HepG2 (cell line): ENCODE results near the gene FXYD4. TPM values are rescaled to one million over a fixed set of nuclear protein-coding genes. Genes with fewer than 3 reads are reported as not detected.

Source experiments
- CBFB ChIP-seq: sonication (generic); formaldehyde crosslinking; IDR thresholded peaks from 2 replicates; pipeline ENCODE4 v1.4.0; 2020; ENCODE audit warnings: missing genetic modification reagents
- GLI4 ChIP-seq: sonication (generic); formaldehyde crosslinking; IDR thresholded peaks from 2 replicates; pipeline ENCODE4 v1.5.1; 2020; ENCODE audit warnings: missing genetic modification reagents, mild to moderate bottlenecking, moderate library complexity, borderline replicate concordance
- HNRNPK ChIP-seq: fragments of 200-400 bp; formaldehyde crosslinking; IDR thresholded peaks from 2 replicates; pipeline ENCODE4 v1.6.1; 2018; ENCODE audit warnings: low read length, low read depth, moderate library complexity, mild to moderate bottlenecking; ENCODE audit not compliant: poor library complexity, severe bottlenecking
- MEIS2 ChIP-seq: sonication (generic); formaldehyde crosslinking; IDR thresholded peaks from 2 replicates; pipeline ENCODE4 v1.9.0; 2021; ENCODE audit warnings: mild to moderate bottlenecking, missing genetic modification reagents
- NCOA2 ChIP-seq: sonication (generic); formaldehyde crosslinking; IDR thresholded peaks from 2 replicates; pipeline ENCODE4 v1.8.0; 2022; ENCODE audit warnings: inconsistent platforms
- POLR2A ChIP-seq, 2 experiments: IDR thresholded peaks; 2 replicates each; pipeline ENCODE4 v1.6.1; 2011; ENCODE audit warnings: low read depth in 2 of 2, low read length in 2 of 2, mild to moderate bottlenecking in 1 of 2, moderate library complexity in 1 of 2; ENCODE audit not compliant: insufficient read depth in 1 of 2
- SETDB1 ChIP-seq: sonication (generic); formaldehyde crosslinking; IDR thresholded peaks from 2 replicates; pipeline ENCODE4 v1.5.1; 2020; ENCODE audit warnings: missing genetic modification reagents, mild to moderate bottlenecking, borderline replicate concordance
- SP2 ChIP-seq: sonication (generic); formaldehyde crosslinking; IDR thresholded peaks from 2 replicates; pipeline ENCODE4 v1.5.1; 2020; ENCODE audit warnings: mild to moderate bottlenecking, missing genetic modification reagents
- ZNF136 ChIP-seq: sonication (generic); formaldehyde crosslinking; IDR thresholded peaks from 2 replicates; pipeline ENCODE4 v1.8.1; 2022; ENCODE audit warnings: low read depth, mild to moderate bottlenecking, moderate library complexity, missing genetic modification reagents
- ZNF292 ChIP-seq: sonication (generic); formaldehyde crosslinking; IDR thresholded peaks from 2 replicates; pipeline ENCODE4 v1.8.1; 2022; ENCODE audit warnings: mild to moderate bottlenecking, low read depth, missing genetic modification reagents, borderline replicate concordance
- ZNF326 ChIP-seq: sonication (generic); formaldehyde crosslinking; IDR thresholded peaks from 2 replicates; pipeline ENCODE4 v1.4.0; 2020; ENCODE audit warnings: missing genetic modification reagents, borderline replicate concordance
- ZNF33B ChIP-seq: sonication (generic); formaldehyde crosslinking; IDR thresholded peaks from 2 replicates; pipeline ENCODE4 v1.5.1; 2020; ENCODE audit warnings: mild to moderate bottlenecking, missing genetic modification reagents
- ZNF468 ChIP-seq: sonication (generic); formaldehyde crosslinking; IDR thresholded peaks from 2 replicates; pipeline ENCODE4 v1.8.0; 2022; ENCODE audit warnings: mild to moderate bottlenecking, moderate library complexity, missing genetic modification reagents
- ZNF543 ChIP-seq: sonication (generic); formaldehyde crosslinking; IDR thresholded peaks from 2 replicates; pipeline ENCODE4 v1.4.0; 2020; ENCODE audit warnings: mild to moderate bottlenecking, missing genetic modification reagents
- ZNF558 ChIP-seq: sonication (generic); formaldehyde crosslinking; IDR thresholded peaks from 2 replicates; pipeline ENCODE4 v1.9.0; 2022; ENCODE audit warnings: mild to moderate bottlenecking, missing genetic modification reagents, borderline replicate concordance
- ZNF878 ChIP-seq: sonication (generic); formaldehyde crosslinking; IDR thresholded peaks from 2 replicates; pipeline ENCODE4 v1.8.1; 2023; ENCODE audit warnings: mild to moderate bottlenecking, missing genetic modification reagents, moderate library complexity
- polyA plus RNA-seq, 8 experiments: library from polyadenylated mRNA; depleted of rRNA in 3 of 8; stranded (reverse) in 7 of 8; unstranded in 1 of 8; fragments of >200 nt; fragmentation: Illumina TruSeq in 4 of 8; extraction: Trizol in 4 of 8; gene quantifications; 2 replicates each; pipeline versions ENCODE4 v1.2.1 to v1.2.3, GENCODE V29; 2011 to 2016; ENCODE audit warnings: low read depth in 4 of 8, missing spikeins in 1 of 8, mixed read lengths in 1 of 8; ENCODE audit not compliant: insufficient read depth in 1 of 8
- total RNA-seq, 5 experiments: library from RNA; depleted of rRNA; stranded (reverse); fragments of >200 nt; fragmentation: Illumina TruSeq; extraction: Trizol; gene quantifications; 2 replicates each; pipeline ENCODE4 v1.2.3, GENCODE V29; 2016; ENCODE audit warnings: low read depth in 1 of 5
- TF ChIP-seq, protein P1 (sequence below): sonication (generic); formaldehyde crosslinking; IDR thresholded peaks from 2 replicates; pipeline ENCODE4 v1.5.0; 2020; ENCODE audit warnings: mild to moderate bottlenecking, missing genetic modification reagents
- TF ChIP-seq, protein P2 (sequence below): sonication (generic); formaldehyde crosslinking; IDR thresholded peaks from 2 replicates; pipeline ENCODE4 v1.5.1; 2020; ENCODE audit warnings: missing genetic modification reagents, mild to moderate bottlenecking, borderline replicate concordance
- TF ChIP-seq, protein P3 (sequence below): sonication (generic); formaldehyde crosslinking; IDR thresholded peaks from 2 replicates; pipeline ENCODE4 v1.9.0; 2021; ENCODE audit warnings: missing genetic modification reagents, borderline replicate concordance
- TF ChIP-seq, protein P4 (sequence below): sonication (generic); formaldehyde crosslinking; IDR thresholded peaks from 2 replicates; pipeline ENCODE4 v1.8.1; 2023; ENCODE audit warnings: missing genetic modification reagents, mild to moderate bottlenecking, borderline replicate concordance

The FXYD4 gene
- total and polyA plus RNA-seq, 2 of the 13 experiments (the other 11 are each of a cell fraction or from before 2014, with no cell fraction given), result not detected

GRCh38 chr10:43398939-43399319 lies 27.5 kb downstream of the FXYD4 start (continued):
- TF ChIP-seq, protein P1, sequence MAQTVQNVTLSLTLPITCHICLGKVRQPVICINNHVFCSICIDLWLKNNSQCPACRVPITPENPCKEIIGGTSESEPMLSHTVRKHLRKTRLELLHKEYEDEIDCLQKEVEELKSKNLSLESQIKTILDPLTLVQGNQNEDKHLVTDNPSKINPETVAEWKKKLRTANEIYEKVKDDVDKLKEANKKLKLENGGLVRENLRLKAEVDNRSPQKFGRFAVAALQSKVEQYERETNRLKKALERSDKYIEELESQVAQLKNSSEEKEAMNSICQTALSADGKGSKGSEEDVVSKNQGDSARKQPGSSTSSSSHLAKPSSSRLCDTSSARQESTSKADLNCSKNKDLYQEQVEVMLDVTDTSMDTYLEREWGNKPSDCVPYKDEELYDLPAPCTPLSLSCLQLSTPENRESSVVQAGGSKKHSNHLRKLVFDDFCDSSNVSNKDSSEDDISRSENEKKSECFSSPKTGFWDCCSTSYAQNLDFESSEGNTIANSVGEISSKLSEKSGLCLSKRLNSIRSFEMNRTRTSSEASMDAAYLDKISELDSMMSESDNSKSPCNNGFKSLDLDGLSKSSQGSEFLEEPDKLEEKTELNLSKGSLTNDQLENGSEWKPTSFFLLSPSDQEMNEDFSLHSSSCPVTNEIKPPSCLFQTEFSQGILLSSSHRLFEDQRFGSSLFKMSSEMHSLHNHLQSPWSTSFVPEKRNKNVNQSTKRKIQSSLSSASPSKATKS (CRISPR knock-in tag), result no peak
- no peak for TF ChIP-seq MEIS2 (CRISPR knock-in tag)
- TF ChIP-seq SETDB1 (CRISPR knock-in tag), result no peak
- TF ChIP-seq, protein P2, sequence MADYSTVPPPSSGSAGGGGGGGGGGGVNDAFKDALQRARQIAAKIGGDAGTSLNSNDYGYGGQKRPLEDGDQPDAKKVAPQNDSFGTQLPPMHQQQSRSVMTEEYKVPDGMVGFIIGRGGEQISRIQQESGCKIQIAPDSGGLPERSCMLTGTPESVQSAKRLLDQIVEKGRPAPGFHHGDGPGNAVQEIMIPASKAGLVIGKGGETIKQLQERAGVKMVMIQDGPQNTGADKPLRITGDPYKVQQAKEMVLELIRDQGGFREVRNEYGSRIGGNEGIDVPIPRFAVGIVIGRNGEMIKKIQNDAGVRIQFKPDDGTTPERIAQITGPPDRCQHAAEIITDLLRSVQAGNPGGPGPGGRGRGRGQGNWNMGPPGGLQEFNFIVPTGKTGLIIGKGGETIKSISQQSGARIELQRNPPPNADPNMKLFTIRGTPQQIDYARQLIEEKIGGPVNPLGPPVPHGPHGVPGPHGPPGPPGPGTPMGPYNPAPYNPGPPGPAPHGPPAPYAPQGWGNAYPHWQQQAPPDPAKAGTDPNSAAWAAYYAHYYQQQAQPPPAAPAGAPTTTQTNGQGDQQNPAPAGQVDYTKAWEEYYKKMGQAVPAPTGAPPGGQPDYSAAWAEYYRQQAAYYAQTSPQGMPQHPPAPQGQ, result no peak
- no peak for TF ChIP-seq ZNF33B (CRISPR knock-in tag)
- TF ChIP-seq ZNF292, result no peak
- TF ChIP-seq NCOA2 (CRISPR knock-in tag), result no peak
- no peak for TF ChIP-seq ZNF468 (CRISPR knock-in tag)
- 0 out of 4 replicates have a peak, but pooled peaks of 1 of the 2 experiments have one; percentile 18 for TF ChIP-seq POLR2A (IDR thresholded peaks at IDR 0.05; ENCODE audit: insufficient read depth in 1 of 2, low read depth in 2 of 2, low read length in 2 of 2)
- no peak for TF ChIP-seq ZNF543 (CRISPR knock-in tag)
- TF ChIP-seq ZNF558 (CRISPR knock-in tag), result no peak
- TF ChIP-seq ZNF878, result 0 out of 2 replicates have a peak, but pooled peaks have one; percentile 22
- TF ChIP-seq CBFB (CRISPR knock-in tag), result no peak
- TF ChIP-seq ZNF136 (CRISPR knock-in tag), result no peak
- TF ChIP-seq, protein P3, sequence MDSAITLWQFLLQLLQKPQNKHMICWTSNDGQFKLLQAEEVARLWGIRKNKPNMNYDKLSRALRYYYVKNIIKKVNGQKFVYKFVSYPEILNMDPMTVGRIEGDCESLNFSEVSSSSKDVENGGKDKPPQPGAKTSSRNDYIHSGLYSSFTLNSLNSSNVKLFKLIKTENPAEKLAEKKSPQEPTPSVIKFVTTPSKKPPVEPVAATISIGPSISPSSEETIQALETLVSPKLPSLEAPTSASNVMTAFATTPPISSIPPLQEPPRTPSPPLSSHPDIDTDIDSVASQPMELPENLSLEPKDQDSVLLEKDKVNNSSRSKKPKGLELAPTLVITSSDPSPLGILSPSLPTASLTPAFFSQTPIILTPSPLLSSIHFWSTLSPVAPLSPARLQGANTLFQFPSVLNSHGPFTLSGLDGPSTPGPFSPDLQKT, result no peak
- no peak for TF ChIP-seq ZNF326 (CRISPR knock-in tag)
- TF ChIP-seq, protein P4, sequence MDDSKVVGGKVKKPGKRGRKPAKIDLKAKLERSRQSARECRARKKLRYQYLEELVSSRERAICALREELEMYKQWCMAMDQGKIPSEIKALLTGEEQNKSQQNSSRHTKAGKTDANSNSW (CRISPR knock-in tag), result no peak
- TF ChIP-seq SP2 (CRISPR knock-in tag), result no peak
- no peak for TF ChIP-seq HNRNPK
- TF ChIP-seq GLI4 (CRISPR knock-in tag), result no peak
